GM18909 (cell line): Measurements from ENCODE around the gene INF2.
"Not testable (repeated sequence)": the region's sequence is repeated elsewhere in the genome, so short reads cannot be mapped to it uniquely, and the experiment has no call there.

ENCODE experiments used
- ATAC-seq: cut with Tn5 transposase; IDR thresholded peaks from one replicate; pipeline ENCODE4 v1.9.1; 2021; ENCODE audit warnings: mild to moderate bottlenecking; ENCODE audit not compliant: unreplicated experiment, poor library complexity

INF2 gene

DNA sequence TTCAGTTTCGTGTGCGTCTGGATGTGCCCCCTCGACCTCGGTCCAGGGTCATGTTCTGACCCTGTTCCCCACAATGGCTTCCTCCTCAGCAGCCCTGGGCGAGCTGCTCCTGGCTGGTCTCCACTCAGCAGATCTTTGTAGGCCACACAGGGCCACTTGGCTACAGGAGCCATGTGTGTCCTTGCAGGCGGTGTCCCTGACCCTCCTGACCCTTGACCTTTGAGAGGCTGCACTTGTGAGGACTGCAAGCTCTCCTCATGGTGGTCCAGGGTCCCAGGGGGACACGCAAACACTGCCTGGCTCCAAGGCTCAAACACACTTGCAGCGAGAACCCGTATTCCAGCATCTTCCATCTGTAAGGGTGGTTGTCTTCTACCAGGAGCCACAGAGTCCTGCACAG, 56.0 kb downstream of the INF2 start:
- no peak for ATAC-seq

DNA sequence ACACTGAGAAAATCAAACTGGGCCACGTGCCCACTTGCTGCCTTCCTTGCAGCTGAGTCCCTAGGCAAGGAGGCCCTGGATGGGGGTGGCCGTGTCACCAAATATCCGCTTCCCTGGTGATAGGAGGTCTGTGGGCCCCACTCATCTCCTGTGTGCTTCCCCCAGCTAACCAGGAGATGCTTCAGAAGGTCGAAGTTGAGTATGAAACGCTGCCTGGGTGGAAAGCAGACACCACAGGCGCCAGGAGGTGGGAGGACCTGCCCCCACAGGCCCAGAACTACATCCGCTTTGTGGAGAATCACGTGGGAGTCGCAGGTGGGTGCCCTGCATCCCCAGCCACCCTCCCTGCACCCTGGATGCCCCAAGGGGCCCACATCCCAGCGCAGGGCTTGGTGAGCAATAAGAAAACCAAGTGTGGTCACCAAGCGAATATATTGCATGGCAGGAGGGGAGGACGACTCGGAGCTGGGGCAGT, 56.7 kb downstream of the INF2 start:
- ATAC-seq: no peak

DNA sequence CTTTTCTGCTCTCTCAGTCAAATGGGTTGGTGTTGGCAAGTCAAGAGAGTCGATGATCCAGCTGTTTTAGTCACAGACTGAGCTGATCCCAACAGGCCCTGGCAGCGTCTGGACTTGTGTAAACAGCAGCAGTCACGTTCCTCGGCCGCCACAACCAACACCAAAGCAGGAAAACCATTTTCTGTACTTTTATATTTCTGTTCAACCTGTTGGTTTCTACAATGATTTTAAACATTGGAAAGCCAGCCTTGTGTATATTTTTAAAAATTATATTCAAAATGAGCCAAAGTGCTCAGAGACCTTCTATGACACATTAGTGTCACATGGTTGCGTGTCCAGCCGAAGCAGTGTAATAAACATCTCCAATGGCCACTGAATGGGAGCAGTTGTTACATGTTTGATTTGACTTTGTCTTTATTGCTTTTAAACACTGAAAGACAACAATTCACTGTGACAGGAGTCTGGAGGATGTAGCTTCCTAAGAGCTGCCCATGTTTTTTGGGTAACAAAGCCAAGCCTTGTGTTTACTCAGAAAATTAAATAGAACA, 57.6 kb downstream of the INF2 start:
- ATAC-seq: no peak

DNA sequence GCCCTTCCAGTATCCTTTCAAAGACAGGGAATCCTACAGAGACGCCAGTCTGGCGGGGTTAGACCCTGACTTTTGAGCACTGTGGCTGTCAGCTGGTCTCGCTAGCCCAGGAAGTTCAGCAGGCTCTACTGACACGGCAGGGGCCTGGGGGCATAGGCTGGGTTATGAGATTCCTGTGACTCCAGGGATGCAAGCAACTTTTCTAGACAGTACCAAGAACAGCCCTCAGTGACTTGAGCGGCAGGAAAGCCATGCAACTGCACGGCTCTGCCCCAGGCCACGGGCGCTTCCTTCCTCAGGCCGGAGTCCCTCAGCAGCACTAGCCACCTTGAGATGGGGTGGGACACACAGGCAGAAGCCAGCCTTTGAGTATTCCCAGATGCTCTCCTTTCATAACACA, 58.5 kb downstream of the INF2 start:
- ATAC-seq: no peak

DNA sequence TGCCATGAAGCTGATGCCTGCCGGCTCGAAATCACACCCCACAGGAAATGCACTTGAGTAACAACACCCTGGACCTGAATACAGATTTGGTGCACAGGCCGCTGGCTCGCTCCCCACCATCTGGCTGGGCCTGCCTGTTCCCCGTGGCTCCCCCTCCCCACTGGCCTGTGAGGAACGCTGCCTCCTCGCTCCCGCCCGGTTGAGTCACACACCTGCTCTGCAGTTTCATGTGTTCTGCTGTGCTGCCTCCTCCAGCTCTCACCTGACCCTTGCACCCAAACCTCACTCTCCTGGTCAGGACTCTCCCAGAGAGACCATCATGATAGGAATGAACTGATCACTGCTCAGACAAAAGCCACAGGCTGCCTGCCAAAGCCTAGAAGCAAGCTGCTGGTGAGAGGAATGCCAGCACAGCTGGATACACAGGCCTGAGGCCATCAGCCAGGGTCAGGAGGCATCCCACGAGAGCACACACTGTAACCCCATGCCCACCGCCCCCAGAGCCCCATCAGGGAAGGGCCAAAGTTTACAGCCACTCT, 59.8 kb downstream of the INF2 start:
- ATAC-seq: no peak

DNA sequence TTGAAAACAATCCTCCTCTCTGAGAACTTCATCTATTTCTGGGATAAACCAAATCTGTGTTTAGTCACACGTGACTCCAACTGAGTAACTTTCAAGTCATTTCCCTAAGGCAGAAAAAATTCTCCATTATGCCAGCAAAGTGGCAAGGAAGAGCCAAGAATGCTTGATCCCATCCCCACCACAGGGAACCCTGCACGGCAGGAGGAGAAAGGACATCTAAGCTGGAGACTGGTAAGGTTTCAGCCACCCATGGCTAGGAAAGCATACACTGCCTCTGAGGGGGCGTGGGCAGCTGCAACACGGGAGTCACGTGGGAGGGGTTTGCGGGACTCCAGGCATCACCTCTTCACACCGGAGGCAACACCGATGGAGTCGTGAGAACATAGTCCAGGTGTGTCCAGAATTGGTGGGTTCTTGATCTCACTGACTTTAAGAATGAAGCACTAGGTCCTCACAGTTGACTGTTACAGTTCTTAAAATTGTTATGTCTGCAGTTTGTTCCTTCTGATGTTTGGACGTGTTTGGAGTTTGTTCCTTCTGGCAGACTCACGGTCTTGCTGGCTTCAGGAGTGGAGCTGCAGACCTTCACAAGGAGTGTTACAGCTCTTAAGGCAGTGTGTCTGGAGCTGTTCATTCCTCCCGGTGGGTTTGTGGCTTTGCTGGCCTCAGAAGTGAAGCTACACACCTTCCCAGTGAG, 60.8 kb downstream of the INF2 start:
- ATAC-seq: no peak

DNA sequence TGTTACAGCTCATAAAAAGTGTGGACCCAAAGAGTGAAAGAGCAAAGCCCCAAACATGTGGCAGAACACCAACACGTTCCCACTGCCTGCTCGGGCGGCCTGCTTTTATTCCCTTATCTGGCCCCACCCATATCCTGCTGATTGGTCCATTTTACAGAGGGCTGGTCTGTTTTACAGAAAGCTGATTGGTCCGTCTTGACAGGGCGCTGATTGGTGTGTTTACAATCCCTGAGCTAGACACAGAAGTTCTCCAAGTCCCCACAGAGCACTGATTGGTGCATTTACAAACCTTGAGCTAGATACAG, 61.3 kb downstream of the INF2 start:
- ATAC-seq: not testable (repeated sequence)

DNA sequence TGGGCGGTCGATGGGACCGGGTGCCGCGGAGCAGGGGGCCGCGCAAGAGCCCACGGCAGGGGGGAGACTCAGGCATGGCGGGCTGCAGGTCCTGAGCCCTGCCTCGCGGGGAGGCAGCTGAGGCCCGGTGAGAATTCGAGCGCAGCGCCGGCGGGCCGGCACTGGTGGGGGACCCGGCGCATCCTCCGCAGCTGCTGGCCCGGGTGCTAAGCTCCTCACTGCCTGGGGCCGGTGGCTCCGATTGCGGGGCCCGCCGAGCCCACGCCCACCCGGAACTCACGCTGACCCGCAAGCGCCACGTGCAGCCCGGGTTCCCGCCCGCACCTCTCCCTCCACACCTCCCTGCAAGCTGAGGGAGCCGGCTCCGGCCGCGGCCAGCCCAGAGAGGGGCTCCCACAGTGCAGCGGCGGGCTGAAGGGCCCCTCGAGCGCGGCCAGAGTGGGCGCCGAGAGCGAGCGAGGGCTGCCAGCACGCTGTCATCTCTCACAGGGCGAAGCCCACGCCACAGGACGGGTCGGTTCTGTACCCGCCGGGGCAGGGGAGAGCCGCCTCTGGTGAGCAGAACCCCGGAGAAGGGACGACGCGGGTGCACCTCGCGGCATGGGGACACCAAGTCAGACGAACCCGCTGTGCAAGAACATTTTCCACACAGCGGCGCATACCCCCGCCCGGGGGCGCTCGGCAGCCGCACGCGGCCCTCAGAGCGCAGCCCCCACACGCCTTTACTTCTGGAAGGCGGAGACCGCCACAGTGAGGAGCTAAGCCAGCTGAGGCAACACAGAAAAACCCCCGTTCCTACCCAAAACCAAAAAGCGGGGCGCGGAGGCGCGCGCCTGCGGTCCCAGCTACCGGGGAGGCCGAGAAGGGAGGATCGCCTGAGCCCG, 62.4 kb downstream of the INF2 start:
- ATAC-seq: no peak

DNA sequence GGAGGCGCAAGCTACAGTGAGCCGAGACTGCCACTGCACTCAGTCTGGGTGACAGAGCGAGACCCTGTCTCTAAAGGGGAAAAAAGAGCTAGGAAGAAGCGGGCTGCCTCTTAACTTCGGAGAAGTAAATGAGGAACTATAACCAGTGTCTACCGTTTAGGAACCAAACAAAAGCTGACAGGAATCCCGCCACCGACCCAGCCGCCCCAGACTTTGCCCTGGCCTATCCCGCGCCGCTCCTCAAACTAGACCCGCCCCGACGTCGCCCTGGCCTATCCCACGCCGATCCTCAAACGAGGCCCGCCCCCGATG, 63.0 kb downstream of the INF2 start:
- peak; percentile 78 for ATAC-seq

DNA sequence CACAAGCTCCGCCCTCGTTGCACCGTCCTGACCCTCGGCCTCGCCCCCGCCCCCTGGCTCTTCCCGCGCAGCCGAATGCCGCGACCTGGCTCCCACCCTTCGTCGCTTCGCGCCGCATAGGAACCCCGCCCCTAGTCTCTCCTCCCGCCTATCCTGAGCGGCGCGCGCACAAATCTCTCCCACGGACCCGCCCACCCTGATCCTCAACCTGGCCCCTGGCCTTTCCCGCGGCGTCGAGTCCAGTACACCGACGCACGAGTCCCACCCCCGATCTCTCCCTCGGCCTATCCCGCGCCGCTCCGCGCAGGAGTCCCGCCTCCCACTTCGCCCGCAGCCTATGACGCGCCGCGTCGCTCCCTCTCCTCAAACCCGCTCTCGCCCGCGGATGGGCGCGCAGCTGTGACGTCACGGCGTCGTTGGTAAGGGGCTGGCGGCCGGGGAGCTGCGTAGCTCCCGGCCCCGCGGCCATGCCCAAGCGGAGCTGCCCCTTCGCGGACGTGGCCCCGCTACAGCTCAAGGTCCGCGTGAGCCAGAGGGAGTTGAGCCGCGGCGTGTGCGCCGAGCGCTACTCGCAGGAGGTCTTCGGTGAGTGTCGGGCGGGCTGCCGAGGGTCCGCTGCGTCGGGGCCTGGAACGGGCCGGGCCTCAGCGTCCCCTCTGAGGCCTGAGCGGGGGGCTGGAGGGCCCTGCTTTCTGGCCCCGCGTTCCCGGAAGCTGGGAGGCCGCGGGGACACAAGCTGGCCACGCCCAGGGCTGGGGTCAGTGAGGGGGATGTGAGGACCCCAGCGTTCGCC, 63.5 kb downstream of the INF2 start, which contains the start of gene SIVA1:
TSS of gene SIVA1 (plus strand) at position 413 of the 793 bp plus-strand sequence. CDS start at position 468, 55 bp downstream.
- ATAC-seq: peak; percentile 86

DNA sequence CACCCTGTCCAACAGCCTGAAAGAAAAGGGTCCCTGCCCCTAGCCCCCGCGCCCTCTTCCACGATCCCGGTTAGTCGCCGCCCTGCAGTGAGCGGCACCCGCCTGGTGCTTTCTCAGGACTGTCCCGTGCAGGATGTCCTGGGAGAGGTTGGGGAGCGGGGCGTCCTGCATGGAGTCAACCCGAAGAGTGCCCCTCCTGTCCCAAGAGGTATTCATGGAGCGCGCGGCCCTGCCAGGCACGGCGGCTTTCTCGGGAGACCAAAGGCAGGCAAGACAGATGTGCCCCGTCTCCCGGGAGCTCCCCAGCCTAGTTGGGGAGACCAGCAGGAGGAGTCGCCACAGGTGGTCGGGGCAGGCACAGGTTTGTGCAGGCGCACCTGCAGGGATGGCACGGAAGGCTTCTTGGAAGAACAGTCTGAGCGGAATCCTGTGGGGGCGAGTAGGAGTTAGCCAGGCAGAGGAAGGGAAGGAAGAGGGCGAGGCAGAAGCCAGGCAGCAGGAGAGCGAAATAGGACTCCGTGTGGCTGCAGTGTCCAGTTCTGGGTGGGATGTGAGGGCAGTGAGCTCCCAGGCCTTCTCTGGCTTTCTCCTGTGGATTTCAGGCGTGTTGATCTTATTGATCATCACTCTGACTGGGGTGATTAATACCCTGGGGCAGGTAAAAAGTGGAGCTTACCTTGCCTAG, 64.3 kb downstream of the INF2 start:
- no peak for ATAC-seq

DNA sequence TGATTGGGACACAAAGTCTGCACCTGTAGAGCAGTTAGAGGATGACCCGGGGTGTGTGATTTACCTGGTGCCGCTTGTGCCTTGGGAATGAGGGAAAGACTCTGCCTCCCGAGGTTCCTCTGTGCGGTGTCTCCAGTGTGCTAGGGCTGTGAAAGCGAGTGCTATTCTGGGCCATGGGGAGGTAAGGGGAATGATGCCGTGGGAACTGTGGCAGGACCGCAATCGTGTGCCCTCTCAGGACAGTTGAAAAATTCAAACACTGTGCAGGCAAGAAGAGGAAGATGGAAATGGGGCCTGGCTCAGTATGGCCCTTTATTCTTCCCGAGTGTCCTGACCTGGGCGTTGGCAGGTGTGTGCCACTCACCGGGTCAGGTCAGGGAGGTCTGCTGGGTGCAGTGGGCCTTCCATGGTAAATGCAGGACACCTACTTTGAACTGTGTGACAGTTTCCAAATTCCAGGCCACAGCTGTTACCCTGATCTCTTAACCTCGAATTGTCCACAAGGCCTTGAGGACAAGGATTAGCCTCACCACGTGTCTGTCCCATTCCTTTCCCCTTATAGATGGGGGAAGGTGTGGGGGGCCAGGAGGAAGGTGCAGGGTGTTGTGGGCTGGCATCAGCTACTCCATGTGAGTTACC, 64.9 kb downstream of the INF2 start:
- no peak for ATAC-seq

DNA sequence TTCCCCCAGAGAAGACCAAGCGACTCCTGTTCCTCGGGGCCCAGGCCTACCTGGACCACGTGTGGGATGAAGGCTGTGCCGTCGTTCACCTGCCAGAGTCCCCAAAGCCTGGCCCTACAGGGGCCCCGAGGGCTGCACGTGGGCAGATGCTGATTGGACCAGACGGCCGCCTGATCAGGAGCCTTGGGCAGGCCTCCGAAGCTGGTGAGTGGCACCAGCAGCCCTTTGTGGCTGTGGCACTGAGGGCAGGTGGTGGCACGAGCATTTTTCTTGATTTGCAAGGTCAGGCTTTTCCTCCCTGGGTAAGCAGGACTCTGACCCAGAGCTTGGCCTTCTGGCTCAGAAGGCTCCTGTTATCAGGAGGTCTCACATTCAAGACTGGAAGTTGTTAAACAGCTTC, 66.2 kb downstream of the INF2 start:
- ATAC-seq: no peak

DNA sequence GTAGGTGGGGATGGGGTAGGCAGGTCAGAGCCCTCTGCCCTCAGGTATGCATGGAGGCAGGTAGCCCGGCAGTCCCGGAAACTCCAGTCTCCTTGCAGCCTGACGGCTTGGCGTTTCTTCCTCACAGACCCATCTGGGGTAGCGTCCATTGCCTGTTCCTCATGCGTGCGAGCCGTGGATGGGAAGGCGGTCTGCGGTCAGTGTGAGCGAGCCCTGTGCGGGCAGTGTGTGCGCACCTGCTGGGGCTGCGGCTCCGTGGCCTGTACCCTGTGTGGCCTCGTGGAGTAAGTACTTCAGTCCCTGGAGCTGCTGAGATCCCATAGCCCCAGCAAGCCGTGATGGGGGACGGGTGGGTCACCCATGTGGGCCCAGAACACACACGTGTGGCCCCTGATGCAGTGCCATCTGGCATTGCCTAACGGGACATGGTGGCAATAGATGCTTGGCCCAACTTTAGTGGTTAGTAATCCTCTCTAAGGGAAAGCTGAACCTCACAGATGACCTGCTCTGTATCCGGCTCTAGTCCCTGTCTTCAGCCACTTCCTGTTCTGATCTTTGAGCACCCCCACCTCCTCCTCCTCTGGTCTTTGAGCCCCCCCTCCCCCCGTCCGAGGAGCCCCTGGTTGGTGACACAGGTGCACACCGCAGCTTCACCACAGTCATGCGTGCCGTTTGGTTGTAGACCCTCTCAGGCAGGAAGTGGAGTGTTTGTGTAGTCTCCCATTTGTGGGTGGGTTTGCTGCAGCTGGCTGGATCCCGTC, 67.2 kb downstream of the INF2 start:
- no peak for ATAC-seq

DNA sequence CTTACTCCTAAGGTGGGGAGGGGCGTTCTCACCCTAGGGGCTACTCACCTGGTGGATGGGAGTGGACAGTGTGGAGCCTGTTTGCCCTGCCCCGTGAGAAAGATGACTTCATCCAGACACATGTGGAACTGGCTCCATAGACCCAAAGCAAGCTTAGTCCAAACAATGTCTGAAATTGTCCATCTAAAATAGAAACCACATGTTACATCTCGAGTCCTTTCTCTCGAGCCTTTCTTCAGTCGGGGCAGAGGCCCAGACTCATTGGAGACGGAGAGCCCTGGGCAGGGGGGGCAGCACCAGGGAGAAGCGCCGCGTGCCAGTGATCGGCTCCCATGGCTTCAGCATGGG, 67.8 kb downstream of the INF2 start:
- no peak for ATAC-seq

DNA sequence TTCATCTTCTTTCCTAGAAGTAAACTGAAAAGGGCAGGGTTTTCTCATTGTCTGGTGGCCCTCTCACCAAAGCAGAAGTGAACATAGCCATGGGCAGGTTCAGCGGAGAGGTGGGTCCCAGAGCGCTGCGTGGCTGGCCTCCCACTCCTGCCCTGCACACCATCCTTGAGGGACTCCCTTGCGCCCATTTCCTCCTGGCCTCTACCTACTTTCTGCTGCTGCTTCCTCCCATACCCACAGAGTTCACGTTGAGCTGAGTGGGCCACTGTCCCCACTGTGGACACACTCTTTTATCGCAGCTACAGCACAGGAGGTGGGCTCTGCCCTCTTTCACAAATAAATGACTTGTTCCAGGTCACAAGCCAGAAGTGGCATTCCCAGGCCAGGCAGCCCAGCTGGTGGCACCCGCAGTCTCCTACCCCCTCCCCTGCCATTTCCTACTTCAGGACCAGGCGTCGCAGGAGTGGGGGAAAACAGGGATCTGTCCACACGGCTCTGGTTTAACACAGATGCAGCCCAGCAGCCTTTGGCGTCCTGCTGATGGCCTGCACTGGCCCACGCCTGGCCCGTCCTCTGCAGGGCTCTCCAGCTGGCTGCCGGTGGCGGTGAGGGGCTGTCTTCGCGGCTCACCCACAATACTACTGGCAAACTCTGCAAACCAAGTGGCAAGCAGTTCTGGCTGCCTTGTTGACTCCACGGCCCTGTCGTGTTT, 68.4 kb downstream of the INF2 start:
- no peak for ATAC-seq

DNA sequence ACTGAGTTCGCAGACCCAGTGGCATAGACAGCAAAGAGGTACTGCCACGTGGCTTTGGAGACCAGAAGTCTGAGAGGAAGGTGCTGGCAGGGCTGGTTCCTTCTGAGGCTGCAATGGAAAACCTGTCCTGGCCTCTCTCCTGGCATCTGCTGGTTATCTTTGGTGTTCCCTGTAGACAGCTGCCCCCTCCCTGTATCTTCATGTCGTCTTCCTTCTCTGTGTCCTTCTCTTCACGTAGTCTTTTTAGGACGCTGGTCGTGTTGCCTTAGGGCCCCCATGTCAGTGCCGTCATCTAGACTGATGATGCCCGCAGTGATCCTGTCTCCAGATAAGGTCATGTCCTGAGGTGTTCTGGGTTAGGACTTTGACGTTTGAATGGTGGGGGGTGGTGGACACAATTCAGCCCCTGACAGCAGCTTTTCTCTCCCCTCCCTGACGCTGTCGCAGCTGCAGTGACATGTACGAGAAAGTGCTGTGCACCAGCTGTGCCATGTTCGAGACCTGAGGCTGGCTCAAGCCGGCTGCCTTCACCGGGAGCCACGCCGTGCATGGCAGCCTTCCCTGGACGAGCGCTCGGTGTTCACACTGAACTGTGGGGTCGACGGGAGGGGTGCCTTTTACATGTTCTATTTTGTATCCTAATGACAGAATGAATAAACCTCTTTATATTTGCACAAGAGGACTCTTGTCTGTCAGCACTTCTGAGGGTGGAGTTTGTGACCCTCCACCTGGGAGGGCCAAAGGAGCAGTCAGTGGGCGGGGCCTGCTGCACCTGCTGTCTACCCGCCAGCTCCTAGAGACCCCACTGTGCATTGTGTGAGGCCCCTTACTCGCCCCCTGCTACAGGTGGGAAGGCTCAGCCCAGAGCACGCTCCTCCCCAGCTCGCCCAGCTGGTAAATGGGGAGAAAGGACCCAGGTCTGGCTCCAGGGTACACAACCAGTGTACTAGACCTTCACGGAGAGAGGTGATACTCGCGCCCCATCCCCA, 69.9 kb downstream of the INF2 start:
- ATAC-seq: no peak
